K562 (cell line): Measurements from ENCODE around the gene HMX2. TPM values are rescaled to one million over a fixed set of nuclear protein-coding genes. Genes with fewer than 3 reads are reported as not detected.
A peak's percentile ranks its signal among the peaks of the same experiment; 100 is the strongest.

ENCODE experiments used
- CHD2 ChIP-seq: IDR thresholded peaks from 2 replicates; pipeline ENCODE4 v1.6.1; 2011; ENCODE audit warnings: low read depth, low read length
- CREB3L1 ChIP-seq: fragments of 450-650 bp; IDR thresholded peaks from 2 replicates; pipeline ENCODE4 v1.6.1; 2014; ENCODE audit warnings: low read depth, mild to moderate bottlenecking, moderate library complexity, borderline replicate concordance
- ETV5 ChIP-seq: sonication (generic); formaldehyde crosslinking; IDR thresholded peaks from 2 replicates; pipeline ENCODE4 v1.4.0; 2020; ENCODE audit warnings: low read depth, mild to moderate bottlenecking, missing genetic modification reagents
- FOXJ2 ChIP-seq: fragments of 200-800 bp; sonication (Bioruptor generic); IDR thresholded peaks from 2 replicates; pipeline ENCODE4 v1.6.1; 2016; ENCODE audit warnings: missing genetic modification characterization, missing compliant biosample characterization
- IRF2 ChIP-seq: sonication (generic); formaldehyde crosslinking; IDR thresholded peaks from 2 replicates; pipeline ENCODE4 v1.8.1; 2022; ENCODE audit warnings: mild to moderate bottlenecking, missing genetic modification reagents
- KLF16 ChIP-seq: IDR thresholded peaks from 2 replicates; pipeline ENCODE4 v1.6.1; 2016; ENCODE audit warnings: antibody characterized with exemption
- LCOR ChIP-seq: sonication (generic); formaldehyde crosslinking; IDR thresholded peaks from 2 replicates; pipeline ENCODE4 v1.8.0; 2022; ENCODE audit warnings: mild to moderate bottlenecking, missing genetic modification reagents
- NONO ChIP-seq, 2 experiments: fragments of 200-400 bp in 1 of 2; fragments of 450-650 bp in 1 of 2; formaldehyde crosslinking in 1 of 2; IDR thresholded peaks; 2 replicates each; pipeline ENCODE4 v1.6.1; 2017; ENCODE audit warnings: low read depth in 2 of 2, mild to moderate bottlenecking in 2 of 2, moderate library complexity in 2 of 2, low read length in 1 of 2
- NR2C2 ChIP-seq, 2 experiments: fragments of 200-800 bp in 1 of 2; sonication (Bioruptor generic) in 1 of 2; sonication (generic) in 1 of 2; formaldehyde crosslinking in 1 of 2; IDR thresholded peaks; 2 replicates each; pipeline versions ENCODE4 v1.6.1 to v1.8.0; 2016 to 2022; ENCODE audit warnings: mild to moderate bottlenecking in 1 of 2, missing compliant biosample characterization in 1 of 2, missing genetic modification characterization in 1 of 2, missing genetic modification reagents in 1 of 2
- PURB ChIP-seq: sonication (generic); formaldehyde crosslinking; IDR thresholded peaks from 2 replicates; pipeline ENCODE4 v1.9.0; 2021; ENCODE audit warnings: low read depth, mild to moderate bottlenecking, missing genetic modification reagents
- SMC3 ChIP-seq: conservative IDR thresholded peaks from 2 replicates; pipeline ENCODE4 v1.6.1; 2011; ENCODE audit warnings: low read depth, low read length, improper control_type of control experiment; ENCODE audit not compliant: insufficient read depth
- SNRNP70 ChIP-seq: fragments of 200-400 bp; formaldehyde crosslinking; optimal IDR thresholded peaks from 2 replicates; pipeline ENCODE3; 2017; ENCODE audit warnings: low read depth, low read length
- TAF7 ChIP-seq: fragments of 450-650 bp; IDR thresholded peaks from 2 replicates; pipeline ENCODE4 v1.6.1; 2016; ENCODE audit warnings: missing genetic modification characterization, missing compliant biosample characterization
- TCF7 ChIP-seq: sonication (generic); IDR thresholded peaks from 2 replicates; pipeline ENCODE4 v1.6.1; 2016; ENCODE audit warnings: antibody characterized with exemption, borderline replicate concordance
- TEAD1 ChIP-seq, 2 experiments: fragments of 450-650 bp in 1 of 2; sonication (generic) in 1 of 2; formaldehyde crosslinking; IDR thresholded peaks; 2 replicates each; pipeline versions ENCODE4 v1.4.0 to v1.8.0; 2020 to 2022; ENCODE audit warnings: mild to moderate bottlenecking in 2 of 2, missing genetic modification reagents in 1 of 2
- YY1 ChIP-seq, 3 experiments: IDR thresholded peaks; 2 replicates each; pipeline ENCODE4 v1.6.1; 2011; ENCODE audit warnings: low read length in 2 of 3, mild to moderate bottlenecking in 2 of 3, moderate library complexity in 2 of 3, borderline replicate concordance in 1 of 3, control low read depth in 1 of 3, low read depth in 1 of 3; ENCODE audit not compliant: insufficient read depth in 3 of 3, insufficient replicate concordance in 2 of 3, control insufficient read depth in 1 of 3, insufficient read length in 1 of 3; ENCODE audit errors: extremely low read depth in 1 of 3
- ZEB2 ChIP-seq: fragments of 450-650 bp; IDR thresholded peaks from 2 replicates; pipeline ENCODE4 v1.6.1; 2016
- ZMIZ1 ChIP-seq, 2 experiments: fragments of 150-350 bp in 1 of 2; IDR thresholded peaks; 2 replicates each; pipeline ENCODE4 v1.6.1; 2012 to 2016; ENCODE audit warnings: low read depth in 2 of 2, low read length in 2 of 2, mild to moderate bottlenecking in 1 of 2, moderate library complexity in 1 of 2
- ZNF23 ChIP-seq: fragments of 250-450 bp; sonication (Bioruptor Pico); IDR thresholded peaks from 2 replicates; pipeline ENCODE4 v1.4.0; 2020; ENCODE audit warnings: mild to moderate bottlenecking
- ZNF444 ChIP-seq: fragments of 250-450 bp; sonication (Bioruptor Pico); IDR thresholded peaks from 2 replicates; pipeline ENCODE4 v1.4.0; 2020; ENCODE audit warnings: mild to moderate bottlenecking, moderate library complexity
- ZNF75A ChIP-seq: fragments of 450-650 bp; formaldehyde crosslinking; IDR thresholded peaks from 2 replicates; pipeline ENCODE4 v1.4.0; 2020; ENCODE audit warnings: mild to moderate bottlenecking
- polyA plus RNA-seq, 8 experiments: library from polyadenylated mRNA; depleted of rRNA in 4 of 8; stranded (reverse) in 5 of 8; unstranded in 3 of 8; fragments of >200 nt; fragmentation: Nextera tagmentation in 2 of 8; fragmentation: Illumina TruSeq in 1 of 8; extraction: Ambion mirVana in 2 of 8; extraction: Trizol in 1 of 8; gene quantifications; 2 replicates each; pipeline versions ENCODE4 v1.2.1 to v1.2.3, GENCODE V29; 2011 to 2014; ENCODE audit warnings: inconsistent platforms in 1 of 8, missing spikeins in 1 of 8
- total RNA-seq, 7 experiments: library from RNA; depleted of rRNA in 6 of 7; stranded (reverse); fragments of >200 nt in 6 of 7; fragmentation: Illumina TruSeq in 2 of 7; extraction: Trizol in 2 of 7; gene quantifications; 2 replicates each; pipeline versions ENCODE4 v1.2.1 to v1.2.3, GENCODE V29; 2011 to 2021; ENCODE audit warnings: low replicate concordance in 1 of 7
- TF ChIP-seq, protein P1 (sequence below): IDR thresholded peaks from 2 replicates; pipeline ENCODE4 v1.6.1; 2016; ENCODE audit warnings: missing genetic modification characterization, missing compliant biosample characterization

Gene HMX2
- total and polyA plus RNA-seq, 9 of the 15 experiments (the other 6 are each of a cell fraction or from before 2014, with no cell fraction given) = 0.07 to 0.58 (median 0.09) TPM; not detected in 2

GRCh38 chr10:123135415-123136141 is 12.4 kb upstream of the HMX2 start, which contains the start of gene HMX3 (continued):
- TF ChIP-seq, protein P1, sequence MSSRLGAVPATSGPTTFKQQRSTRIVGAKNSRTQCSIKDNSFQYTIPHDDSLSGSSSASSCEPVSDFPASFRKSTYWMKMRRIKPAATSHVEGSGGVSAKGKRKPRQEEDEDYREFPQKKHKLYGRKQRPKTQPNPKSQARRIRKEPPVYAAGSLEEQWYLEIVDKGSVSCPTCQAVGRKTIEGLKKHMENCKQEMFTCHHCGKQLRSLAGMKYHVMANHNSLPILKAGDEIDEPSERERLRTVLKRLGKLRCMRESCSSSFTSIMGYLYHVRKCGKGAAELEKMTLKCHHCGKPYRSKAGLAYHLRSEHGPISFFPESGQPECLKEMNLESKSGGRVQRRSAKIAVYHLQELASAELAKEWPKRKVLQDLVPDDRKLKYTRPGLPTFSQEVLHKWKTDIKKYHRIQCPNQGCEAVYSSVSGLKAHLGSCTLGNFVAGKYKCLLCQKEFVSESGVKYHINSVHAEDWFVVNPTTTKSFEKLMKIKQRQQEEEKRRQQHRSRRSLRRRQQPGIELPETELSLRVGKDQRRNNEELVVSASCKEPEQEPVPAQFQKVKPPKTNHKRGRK (tag) = no peak
- no peak for TF ChIP-seq ZNF75A
- TF ChIP-seq CREB3L1 = no peak
- TF ChIP-seq ZNF23 (CRISPR knock-in tag) = no peak
- TF ChIP-seq SNRNP70 = no peak
- TF ChIP-seq ZNF444 (CRISPR knock-in tag) = no peak
- no peak for TF ChIP-seq NONO (IDR thresholded peaks at IDR 0.05; ENCODE audit: low read depth in 2 of 2, low read length in 1 of 2)
- TF ChIP-seq NR2C2 (CRISPR knock-in tag; IDR thresholded peaks at IDR 0.05) = no peak
- peak; percentile 90 for TF ChIP-seq NR2C2 (tag; IDR thresholded peaks at IDR 0.05)
- TF ChIP-seq YY1 (IDR thresholded peaks at IDR 0.05; ENCODE audit: borderline replicate concordance in 1 of 3, control insufficient read depth in 1 of 3, extremely low read depth in 1 of 3, insufficient read depth in 3 of 3, insufficient read length in 1 of 3, insufficient replicate concordance in 2 of 3, low read depth in 1 of 3, low read length in 2 of 3) = no peak
- no peak for TF ChIP-seq PURB (CRISPR knock-in tag)
- no peak for TF ChIP-seq TAF7 (tag)
- no peak for TF ChIP-seq IRF2 (CRISPR knock-in tag)
- TF ChIP-seq FOXJ2 (tag) = no peak
- no peak for TF ChIP-seq ZEB2
- TF ChIP-seq ETV5 (CRISPR knock-in tag) = no peak; the same call in 1 of the 2 replicates
- no peak for TF ChIP-seq TEAD1 (CRISPR knock-in tag; IDR thresholded peaks at IDR 0.05)
- TF ChIP-seq TCF7 = no peak
- TF ChIP-seq ZMIZ1 (IDR thresholded peaks at IDR 0.05; ENCODE audit: low read depth in 2 of 2, low read length in 2 of 2) = no peak
- TF ChIP-seq CHD2 = no peak
- TF ChIP-seq KLF16 = no peak
- TF ChIP-seq LCOR (CRISPR knock-in tag) = 0 out of 2 replicates have a peak, but pooled peaks have one; percentile 6
- TF ChIP-seq SMC3 = no peak
